Breast epithelium (tissue), 3 donors: ENCODE results near the gene NDUFA7.

Experiments used
- POLR2A ChIP-seq: fragments of 450-650 bp; IDR thresholded peaks from one replicate; pipeline ENCODE4 v1.6.1; 2016; ENCODE audit warnings: antibody characterized with exemption, mild to moderate bottlenecking, moderate library complexity
- POLR2AphosphoS5 ChIP-seq, 3 donors: sonication (generic); formaldehyde crosslinking; IDR thresholded peaks; one replicate each; pipeline ENCODE4 v1.6.1; 2017; ENCODE audit warnings: antibody characterized with exemption in 3 of 3
- TF ChIP-seq, protein P1 (sequence below), 3 donors: fragments of 450-650 bp; IDR thresholded peaks; one replicate each; pipeline ENCODE4 v1.5.1; 2016 to 2017; ENCODE audit warnings: antibody characterized with exemption in 3 of 3, mild to moderate bottlenecking in 3 of 3, moderate library complexity in 3 of 3

DNA sequence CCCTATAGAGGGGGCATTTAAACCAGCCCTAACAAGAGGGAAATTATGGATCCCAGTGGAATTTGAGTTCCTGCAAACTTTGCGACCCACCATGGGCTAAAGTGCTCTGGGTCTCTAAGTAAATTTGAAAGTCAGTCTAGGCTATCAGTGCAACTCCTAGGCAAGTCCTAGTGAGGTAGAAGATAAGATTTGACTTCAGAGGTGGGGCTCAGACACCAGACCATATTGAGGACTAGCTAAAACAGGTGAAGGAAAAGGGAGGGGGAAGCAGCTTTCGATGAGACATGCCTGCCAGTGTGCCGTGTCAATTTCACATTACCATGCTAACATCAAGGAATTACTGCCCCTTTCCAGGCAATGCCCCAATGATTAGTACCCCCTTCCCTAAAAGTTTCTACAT is 51.5 kb downstream of the NDUFA7 start:
- TF ChIP-seq, protein P1, sequence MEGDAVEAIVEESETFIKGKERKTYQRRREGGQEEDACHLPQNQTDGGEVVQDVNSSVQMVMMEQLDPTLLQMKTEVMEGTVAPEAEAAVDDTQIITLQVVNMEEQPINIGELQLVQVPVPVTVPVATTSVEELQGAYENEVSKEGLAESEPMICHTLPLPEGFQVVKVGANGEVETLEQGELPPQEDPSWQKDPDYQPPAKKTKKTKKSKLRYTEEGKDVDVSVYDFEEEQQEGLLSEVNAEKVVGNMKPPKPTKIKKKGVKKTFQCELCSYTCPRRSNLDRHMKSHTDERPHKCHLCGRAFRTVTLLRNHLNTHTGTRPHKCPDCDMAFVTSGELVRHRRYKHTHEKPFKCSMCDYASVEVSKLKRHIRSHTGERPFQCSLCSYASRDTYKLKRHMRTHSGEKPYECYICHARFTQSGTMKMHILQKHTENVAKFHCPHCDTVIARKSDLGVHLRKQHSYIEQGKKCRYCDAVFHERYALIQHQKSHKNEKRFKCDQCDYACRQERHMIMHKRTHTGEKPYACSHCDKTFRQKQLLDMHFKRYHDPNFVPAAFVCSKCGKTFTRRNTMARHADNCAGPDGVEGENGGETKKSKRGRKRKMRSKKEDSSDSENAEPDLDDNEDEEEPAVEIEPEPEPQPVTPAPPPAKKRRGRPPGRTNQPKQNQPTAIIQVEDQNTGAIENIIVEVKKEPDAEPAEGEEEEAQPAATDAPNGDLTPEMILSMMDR (IDR thresholded peaks at IDR 0.05): no peak
- TF ChIP-seq POLR2AphosphoS5 (IDR thresholded peaks at IDR 0.05) (no peak), POLR2A (no peak)
